Kidney capillary endothelial cell (primary cell): ENCODE results near the gene FAM193B.
A peak's percentile ranks its signal among the peaks of the same experiment; 100 is the strongest.

Experiments used
- DNase-seq: peaks from one replicate; pipeline ENCODE4 v3.0.0-alpha.2; 2018; ENCODE audit warnings: low spot score

The FAM193B gene

DNA sequence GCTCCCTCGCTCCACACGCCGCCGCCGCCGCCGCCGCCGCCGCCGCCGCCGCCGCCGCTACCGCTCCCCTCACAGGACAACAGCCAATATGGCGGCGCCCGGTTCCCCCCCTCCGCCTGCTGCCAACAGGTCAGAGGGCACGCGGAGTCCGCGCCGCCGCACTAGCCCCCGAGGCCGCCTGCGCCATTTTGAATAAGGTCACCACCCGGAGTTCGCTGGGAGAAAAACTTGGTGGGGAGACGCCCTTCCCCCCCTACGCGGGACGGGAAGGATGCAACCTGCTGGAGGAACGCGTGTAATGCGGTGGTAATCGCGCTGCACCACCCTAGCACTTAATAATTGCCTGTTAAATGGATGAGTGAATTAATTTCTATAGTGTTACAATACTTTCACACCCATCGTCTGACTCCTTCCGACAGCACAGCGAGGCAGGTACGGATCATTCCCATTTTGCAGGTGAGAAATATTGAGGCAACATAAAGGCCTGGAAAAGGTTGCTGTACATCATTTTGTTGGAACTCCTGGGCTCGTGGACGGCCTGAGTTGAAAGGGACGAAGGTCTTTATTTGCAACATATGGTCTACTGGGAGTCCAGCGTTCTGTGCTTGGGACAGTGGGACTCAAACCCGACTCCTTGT lies at the start of gene FAM193B:
Gene FAM193B (minus strand): TSS at position 90 of the 638 bp plus-strand sequence. CDS start 105 bp downstream, outside the sequence.
- DNase-seq: peak; percentile 88

- no peak for DNase-seq
Observed at GRCh38 chr5:177604116-177604521, 49.8 kb upstream of the FAM193B start.

GRCh38 chr5:177603631-177604030 lies 49.3 kb upstream of the FAM193B start:
- DNase-seq: no peak

GRCh38 chr5:177602458-177602830 lies 48.1 kb upstream of the FAM193B start:
- DNase-seq: no peak

DNA sequence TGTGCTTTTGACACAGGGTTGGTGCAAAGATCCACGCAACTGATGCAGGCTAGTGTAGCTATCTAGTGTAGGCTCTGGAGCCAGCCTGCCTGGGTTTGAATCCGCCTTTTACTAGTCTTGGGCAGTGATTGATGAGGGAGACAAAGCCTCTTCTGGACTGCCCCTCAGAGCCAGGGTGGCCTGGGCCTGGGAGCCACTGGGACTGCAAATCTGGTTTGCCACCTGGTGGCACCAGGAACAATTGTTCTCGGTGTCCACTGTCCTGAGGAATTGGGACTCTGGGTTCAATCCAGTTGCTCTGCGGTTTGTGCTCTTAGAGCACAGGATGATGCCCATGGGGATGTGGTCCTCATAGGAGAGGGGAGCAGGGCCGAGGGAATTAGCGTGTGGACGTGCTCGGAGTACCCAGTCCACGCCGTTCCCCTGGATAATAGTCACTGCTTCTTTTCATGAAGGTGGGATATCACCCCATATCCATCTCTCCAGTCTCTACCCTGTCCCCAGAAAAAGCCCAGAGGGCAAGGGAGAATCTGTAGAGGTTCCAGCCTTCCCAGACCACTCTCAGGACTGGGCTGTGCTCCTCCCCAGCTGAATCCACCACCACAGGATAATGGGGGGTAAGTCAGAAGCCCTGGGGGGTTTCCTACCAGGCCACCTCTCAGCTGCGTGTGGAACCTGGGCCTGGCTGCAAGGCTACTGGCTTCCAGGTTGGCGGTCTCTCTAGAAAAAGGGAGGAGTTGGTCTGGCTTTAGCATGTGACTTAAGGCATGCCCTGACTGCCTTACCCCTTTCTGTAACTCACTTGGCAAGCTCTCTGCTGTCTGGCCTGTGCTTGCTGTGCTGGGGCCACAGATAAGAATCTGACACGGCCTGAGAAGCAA lies 47.5 kb upstream of the FAM193B start:
- no peak for DNase-seq

DNA sequence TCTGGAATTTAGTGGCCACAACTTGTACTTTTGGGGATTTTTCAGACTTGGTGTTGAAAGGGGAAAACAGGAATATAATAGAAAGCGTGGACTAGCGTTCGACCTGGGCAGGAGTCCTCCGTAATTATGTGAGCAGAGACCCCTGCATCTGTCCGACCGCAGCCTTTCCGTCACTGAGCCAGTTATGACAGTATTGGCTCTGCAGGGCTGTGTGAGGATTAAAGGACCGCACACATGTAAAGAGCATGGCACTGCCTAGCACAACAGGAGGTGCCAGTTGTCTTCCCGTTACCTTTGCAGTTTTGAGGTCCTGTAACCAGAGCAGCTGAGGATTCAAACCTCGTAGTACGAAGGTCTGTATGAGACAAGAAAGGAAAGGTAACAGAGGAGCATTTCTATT lies 46.8 kb upstream of the FAM193B start:
- DNase-seq: no peak

DNA sequence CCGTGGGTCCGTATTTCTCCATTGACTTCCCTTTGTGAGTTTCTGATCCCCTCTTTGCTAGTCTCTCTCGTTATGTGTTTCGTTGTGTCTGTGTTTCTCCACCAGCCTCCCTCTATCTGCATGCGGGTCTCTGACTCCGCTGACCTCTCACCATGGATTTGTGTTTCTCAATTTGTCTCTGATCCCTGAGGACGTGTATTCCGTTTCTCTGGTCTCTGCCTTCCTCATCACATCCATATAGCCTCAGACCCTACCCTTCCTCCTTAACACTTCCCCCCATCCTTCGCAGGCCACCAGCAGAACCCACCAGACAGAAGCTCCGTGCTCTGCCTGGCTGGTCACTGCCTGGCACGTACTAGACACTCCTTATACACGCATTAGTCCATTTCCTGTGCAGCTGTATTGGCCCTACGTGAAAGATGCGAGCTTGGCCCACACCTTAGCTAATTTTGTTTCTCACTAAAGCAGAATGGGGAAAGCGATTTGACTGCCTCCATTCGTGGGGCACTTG lies 46.2 kb upstream of the FAM193B start:
- peak; percentile 34 for DNase-seq

DNA sequence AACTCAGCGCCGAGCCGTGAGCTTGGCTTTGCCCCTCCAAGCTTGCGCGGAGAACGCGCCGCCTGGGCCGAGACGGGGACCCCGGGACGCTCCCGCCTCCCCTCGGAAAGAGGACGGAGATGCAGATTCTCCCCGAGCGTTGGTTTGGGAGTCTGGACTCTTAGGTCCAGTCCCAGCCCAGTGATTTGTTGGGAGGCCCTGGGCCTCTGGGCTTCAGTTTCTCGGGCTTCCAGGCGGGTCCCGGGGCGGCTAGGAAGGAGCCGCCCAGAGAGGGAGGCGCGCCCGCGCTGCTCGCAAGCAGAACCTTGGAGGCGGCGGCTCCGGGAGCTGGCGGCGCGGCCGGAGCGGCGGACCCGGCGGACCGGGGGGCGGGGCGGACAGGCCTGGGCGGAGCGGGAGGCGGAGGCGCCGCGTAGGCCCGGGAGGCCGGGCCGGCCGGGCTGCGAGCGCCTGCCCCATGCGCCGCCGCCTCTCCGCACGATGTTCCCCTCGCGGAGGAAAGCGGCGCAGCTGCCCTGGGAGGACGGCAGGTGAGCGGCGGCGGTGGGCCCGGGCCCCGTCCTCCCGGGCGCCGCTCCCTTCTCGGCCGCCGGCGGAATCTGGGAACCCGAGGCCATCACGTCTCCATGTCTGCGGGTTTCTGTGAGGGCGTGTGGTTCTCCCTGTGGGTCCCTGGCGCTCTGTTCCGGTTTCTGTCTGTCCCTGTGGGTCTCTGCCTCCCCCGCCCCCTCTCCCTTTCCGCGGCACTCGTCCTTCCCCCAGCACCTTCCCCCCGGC lies 45.6 kb upstream of the FAM193B start, which contains the start of gene B4GALT7:
Gene B4GALT7 (plus strand): TSS at position 402 of the 777 bp plus-strand sequence. CDS start 79 bp downstream, at position 481.
- peak; percentile 66 for DNase-seq

DNA sequence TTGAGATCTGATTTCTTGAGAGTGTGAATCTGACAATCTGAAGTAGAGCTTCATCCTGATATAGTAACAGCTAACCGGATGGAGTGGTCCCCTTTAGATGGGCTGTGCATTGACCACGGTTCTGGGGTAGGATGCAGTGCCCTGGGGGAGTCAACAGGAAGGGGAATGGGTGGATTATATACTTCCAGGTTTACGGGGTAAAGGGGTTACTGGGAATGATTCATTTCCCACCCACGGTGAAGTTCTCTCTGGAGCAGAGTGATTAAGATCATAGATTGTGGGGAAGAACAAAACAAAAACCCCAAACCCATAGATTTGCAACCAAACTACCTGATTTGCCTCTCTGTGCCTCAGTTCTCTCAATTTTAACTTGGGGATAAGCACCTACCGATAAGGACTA lies 44.1 kb upstream of the FAM193B start:
- DNase-seq: peak; percentile 38

DNA sequence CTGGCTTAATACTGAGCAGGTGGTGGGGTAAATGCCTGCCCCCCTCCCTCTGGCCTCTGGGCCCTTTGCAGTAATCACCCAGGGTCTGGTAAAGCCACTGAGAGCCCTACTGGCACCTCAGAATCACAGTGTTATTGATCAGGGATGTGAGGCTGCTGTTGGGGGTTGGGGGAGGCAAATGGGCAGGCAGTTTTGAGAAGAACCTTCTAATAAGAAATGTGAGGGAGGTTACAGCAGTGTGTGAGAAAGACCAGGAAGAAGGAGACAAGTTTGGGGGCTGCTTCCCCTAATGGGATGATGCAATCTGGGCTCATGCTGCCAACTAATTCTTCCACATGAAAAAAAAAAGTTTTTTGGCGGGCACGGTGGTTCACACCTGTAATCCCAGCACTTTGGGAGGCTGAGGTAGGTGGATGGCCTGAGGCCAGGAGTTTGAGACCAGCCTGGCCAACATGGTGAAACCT lies 42.4 kb upstream of the FAM193B start:
- DNase-seq: no peak

DNA sequence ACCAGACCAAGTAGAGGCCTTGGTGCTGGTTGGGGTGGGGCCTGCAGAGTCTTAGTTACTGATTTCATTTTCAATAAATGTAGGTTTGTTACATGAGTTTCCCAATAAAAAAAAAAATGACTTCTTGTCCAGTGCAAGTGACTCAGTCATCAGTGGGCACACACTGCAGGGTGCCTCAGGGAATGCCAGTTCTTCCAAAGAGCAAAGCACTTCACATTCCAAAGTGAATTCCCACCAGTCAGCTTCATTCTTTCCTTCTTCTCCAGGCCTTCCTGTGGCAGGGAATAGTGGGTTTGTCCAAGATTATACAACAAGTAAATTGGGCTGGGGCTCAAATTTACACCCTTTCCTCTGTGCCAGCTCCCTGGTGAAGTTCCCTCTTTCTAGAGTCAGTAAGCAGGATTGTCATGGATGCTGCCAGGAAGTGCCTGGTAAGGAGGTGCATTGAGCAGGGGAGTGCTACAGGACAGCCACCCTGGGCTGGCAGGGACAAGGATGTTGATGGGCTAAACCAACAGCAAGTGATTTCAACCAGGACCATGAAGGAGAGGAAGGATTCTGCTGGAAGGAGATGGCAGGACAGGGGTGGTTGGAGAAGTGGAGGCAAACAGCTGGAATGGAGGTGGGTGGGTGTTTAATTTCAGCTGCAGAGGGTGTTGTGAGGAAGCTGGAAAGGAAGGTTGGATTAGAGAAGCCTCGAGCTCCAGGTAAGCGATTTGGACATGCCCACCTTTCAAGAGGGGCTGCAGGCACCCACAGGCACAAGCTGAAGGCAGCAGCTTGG lies 41.8 kb upstream of the FAM193B start:
- no peak for DNase-seq

DNA sequence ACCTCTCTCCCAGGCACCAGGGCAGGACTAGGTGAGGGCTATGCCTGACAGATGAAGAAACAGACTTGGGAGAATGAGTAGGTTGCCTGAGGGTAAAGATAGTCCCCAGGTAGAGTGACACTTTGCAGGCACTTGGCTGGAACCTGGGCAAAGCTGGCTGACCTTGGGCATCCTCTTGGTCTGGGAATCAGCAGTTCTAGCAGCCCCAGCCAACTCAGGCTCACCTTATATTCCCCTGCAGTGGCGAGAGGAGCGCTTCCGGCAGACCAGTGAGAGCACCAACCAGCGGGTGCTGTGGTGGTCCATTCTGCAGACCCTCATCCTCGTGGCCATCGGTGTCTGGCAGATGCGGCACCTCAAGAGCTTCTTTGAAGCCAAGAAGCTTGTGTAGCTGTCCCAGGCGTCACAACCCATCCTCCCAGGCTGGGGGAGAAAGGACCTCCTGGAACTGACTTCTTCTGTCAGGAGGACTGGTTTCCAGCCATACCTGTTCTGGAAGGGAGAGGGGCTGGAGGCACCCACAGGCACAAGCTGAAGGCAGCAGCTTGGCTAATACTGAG lies 40.7 kb upstream of the FAM193B start:
- DNase-seq: no peak

DNA sequence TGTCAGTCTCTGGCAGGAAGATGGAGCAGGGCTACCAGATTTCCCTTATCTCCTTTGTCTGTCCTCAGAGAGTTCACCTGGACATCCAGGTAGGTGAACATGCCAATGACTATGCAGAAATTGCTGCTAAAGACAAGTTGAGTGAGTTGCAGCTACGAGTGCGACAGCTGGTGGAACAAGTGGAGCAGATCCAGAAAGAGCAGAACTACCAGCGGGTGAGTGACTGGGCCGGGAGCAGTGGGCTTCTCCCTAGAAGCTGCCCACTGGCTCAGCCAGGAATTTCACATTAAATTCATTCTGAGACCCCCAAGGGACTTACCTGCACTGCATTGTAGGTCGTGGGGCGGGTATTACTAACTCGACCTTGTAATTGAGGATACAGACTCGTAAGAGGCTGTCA lies 39.7 kb upstream of the FAM193B start:
- no peak for DNase-seq

GRCh38 chr5:177593511-177593910 lies 39.1 kb upstream of the FAM193B start:
- no peak for DNase-seq

DNA sequence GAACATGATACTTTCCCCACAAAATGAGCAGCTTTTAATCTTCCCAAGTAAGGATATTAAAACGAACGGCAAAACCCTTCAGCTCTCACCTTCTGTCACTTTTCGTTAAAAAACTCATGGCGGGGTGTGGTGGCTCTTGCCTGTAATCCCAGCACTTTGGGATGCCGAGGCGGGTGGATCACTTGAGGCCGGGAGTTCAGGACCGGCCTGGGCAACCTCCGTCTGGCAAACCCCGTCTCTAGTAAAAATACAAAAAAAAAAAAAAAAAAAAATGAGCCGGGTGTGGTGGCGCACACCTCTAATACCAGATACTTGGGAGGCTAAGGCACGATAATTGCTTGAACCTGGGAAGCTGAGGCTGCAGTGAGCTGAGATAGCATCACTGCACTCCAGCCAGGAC lies 38.5 kb upstream of the FAM193B start:
- DNase-seq: no peak

GRCh38 chr5:177592010-177592834 lies 37.9 kb upstream of the FAM193B start, which contains the start of gene TMED9:
TMED9 (plus strand) TSS chr5:177592203; CDS start chr5:177592215, 12 bp downstream.
- peak; percentile 77 for DNase-seq

GRCh38 chr5:177591690-177592009 lies 37.3 kb upstream of the FAM193B start:
- no peak for DNase-seq

- DNase-seq: no peak
Observed at GRCh38 chr5:177590406-177590805, 36.0 kb upstream of the FAM193B start.

GRCh38 chr5:177588413-177588909 lies 34.1 kb upstream of the FAM193B start:
- DNase-seq: no peak

DNA sequence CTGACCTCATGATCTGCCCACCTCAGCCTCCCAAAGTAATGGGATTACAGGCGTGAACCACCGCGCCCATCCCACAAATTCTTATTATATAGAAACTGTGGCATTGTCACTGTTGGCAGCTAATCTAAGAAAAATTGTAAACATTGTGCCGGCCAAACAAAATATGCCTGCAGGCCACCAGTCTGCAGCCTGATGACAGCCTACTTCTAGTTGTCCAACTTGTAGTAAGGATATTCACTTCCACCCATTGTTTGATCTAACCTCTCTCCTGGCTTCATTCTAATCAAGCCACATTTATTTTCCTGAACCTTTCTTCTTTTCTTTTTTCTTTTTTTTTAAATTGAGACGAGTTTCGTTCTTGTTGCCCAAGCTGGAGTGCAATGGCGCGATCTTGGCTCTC lies 24.0 kb upstream of the FAM193B start:
- DNase-seq: no peak
